ENCODE measurements around the gene PLBD1.

The PLBD1 gene

GRCh38 chr12:14495326-14495725 lies 72.4 kb downstream of the PLBD1 start:
- no peak for TF ChIP-seq CTCF (conservative IDR thresholded peaks at IDR 0.05)
- no peak for TF ChIP-seq ZFX (IDR thresholded peaks at IDR 0.05)
- no peak overlapping the region for H3K27ac ChIP-seq

- TF ChIP-seq ZFX (IDR thresholded peaks at IDR 0.05) (no peak), CTCF (conservative IDR thresholded peaks at IDR 0.05) (no peak)
- H3K27ac ChIP-seq, result no peak overlapping the region
These were observed 84.8 kb downstream of the PLBD1 start for GRCh38 chr12:14482886-14483285.

- no peak overlapping the region for H3K27ac ChIP-seq
- TF ChIP-seq ZFX (IDR thresholded peaks at IDR 0.05), result no peak
- TF ChIP-seq CTCF (conservative IDR thresholded peaks at IDR 0.05), result no peak
These were observed 85.3 kb downstream of the PLBD1 start for GRCh38 chr12:14482361-14482760.

- H3K27ac ChIP-seq, result no peak overlapping the region
- no peak for TF ChIP-seq CTCF (conservative IDR thresholded peaks at IDR 0.05)
- TF ChIP-seq ZFX (IDR thresholded peaks at IDR 0.05), result no peak
These were observed 86.5 kb downstream of the PLBD1 start for GRCh38 chr12:14481201-14481600.

- no peak overlapping the region for H3K27ac ChIP-seq
- TF ChIP-seq CTCF (conservative IDR thresholded peaks at IDR 0.05), result no peak
- TF ChIP-seq ZFX (IDR thresholded peaks at IDR 0.05), result no peak
These were observed 88.7 kb downstream of the PLBD1 start for GRCh38 chr12:14479004-14479403.

GRCh38 chr12:14473707-14474287 lies 93.9 kb downstream of the PLBD1 start:
- TF ChIP-seq ZFX (IDR thresholded peaks at IDR 0.05) (no peak), CTCF (conservative IDR thresholded peaks at IDR 0.05) (no peak)
- no peak overlapping the region for H3K27ac ChIP-seq

- TF ChIP-seq ZFX (IDR thresholded peaks at IDR 0.05) (no peak), CTCF (conservative IDR thresholded peaks at IDR 0.05) (no peak)
- H3K27ac ChIP-seq, result no peak overlapping the region
These were observed 96.2 kb downstream of the PLBD1 start for GRCh38 chr12:14471497-14471896.

All from C4-2B (cell line).